ENCODE results near the gene SPATA3.

SPATA3 gene

DNA sequence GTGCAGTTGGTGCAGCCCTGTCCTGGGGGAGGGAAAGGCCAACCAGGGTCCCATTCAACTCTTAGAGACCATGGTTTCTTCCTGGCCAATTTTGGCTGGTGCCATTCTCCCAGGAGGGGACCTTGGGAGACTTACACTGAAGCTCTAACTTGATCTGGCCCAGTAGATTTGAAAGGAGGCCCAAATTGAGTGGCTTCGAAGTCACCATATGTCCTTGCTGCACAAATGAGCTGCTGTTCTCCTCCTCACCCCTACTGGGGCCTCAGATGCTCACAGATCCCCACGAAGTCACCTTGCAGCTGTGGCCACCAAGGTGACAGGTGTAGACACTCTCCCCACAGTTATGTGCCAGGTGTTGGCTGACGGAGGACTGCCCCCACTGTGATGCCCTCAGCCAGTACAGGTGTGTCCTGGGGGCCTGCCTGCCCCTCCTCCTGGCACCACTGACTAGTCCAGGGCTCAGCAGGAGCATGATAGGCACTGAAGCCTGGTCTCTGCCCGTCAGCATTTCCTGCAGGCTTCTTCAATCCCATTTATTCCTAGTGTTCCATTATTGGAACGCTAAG is 36.7 kb downstream of the SPATA3 start:
- no peak for DNase-seq

DNA sequence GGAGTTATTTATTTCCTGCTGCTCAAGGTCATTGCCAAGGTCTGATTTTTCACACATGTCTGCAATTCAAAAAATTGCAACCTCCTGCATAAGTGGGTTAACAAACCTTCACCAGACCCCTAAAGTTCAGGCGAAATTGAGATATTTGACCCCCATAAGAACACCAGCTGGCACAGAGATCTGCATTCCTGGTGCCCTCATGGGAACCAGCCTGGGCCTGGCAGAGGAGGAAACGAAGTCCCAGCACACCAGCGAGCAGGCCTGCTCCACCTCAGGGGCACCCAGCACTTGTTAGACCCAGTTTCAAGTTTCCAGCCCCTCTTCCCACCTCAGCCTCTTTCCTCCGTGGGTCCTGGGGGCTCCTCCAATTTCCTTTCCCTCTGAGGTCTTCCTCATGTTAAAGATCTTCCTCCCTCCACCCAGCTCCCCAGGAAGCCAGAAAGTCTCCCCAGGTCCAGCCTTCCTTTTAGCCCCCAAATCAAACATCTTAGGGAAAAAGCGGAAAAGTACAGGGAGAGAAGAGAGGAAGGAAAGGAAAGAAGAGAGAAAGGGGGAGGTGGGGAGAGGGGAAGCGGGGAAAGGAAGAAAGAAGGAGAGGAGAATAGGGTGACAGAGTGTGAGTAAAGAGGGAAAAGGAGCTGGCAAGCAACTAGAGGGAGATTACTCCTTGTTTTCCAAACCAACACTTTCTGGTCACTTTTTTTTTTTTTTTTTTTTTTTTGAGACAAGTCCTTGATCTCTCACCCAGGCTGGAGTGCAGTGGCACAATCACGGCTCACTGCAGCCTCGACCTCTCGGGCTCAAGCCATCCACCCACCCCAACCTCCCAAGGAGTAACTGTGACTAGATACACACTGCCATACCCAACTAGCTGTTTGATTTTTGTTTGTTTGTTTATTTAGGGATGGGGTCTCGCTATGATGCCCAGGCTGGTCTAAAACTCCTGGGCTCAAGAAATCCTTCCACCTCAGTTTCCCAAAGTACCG is 37.5 kb downstream of the SPATA3 start:
- no peak for DNase-seq

- DNase-seq = no peak
These were observed 38.5 kb downstream of the SPATA3 start for GRCh38 chr2:231034291-231034882.

GRCh38 chr2:231036131-231036530 is 40.2 kb downstream of the SPATA3 start:
- no peak for DNase-seq

DNA sequence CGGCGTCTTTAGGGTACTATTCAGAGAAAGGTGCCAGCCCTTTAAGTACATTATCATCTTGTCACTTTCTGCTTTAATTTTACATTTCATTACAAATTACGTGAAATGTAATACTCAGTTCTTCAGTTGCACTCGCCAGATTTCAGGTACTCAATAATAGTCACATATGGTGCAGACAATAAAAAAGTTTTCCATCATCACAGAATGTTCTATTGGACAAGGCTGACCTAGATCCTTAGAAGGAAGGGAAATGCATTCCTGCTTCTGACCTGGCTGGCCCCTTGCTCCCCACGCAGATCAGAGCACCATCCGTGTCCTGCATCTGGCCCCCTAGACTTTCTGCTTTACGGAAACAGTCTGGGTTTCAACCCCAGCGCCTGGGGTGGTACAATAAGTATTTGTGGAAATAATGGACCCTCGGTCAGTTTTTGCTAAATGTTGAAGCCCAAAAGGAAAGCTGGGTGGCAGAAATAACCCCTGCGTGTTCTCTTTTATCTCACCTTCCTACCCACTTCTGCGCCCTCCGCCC is 40.7 kb downstream of the SPATA3 start:
- no peak for DNase-seq

DNA sequence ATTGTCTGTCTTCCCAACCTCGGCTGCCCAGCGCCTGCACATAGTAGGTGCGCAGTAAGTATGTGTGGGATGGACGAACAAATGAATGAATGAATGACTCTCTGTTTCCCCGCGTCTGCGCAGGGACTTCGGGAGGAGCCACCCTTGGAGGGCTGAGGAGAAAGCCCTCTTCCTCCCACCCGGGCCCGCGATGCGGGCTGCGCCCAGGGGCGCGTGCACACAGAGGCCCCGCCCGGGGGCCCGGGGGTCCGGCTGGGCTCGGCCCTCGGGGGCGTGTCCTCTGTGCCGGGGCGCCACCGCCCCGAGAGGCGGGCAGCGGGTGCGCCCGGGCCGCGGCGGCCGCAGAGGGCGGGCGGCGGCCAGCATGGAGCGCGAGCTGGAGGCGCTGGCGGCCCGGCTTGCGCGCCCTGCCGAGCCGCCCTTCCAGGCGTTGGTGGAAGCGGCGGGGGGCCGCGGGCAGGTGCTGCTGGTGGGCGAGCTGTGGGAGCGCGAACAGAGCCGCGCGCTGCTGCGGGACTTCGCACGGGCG is 41.3 kb downstream of the SPATA3 start, which contains the start of gene C2orf72:
Gene C2orf72, plus strand, starts transcription at position 322 of the 529 bp plus-strand sequence. Its CDS starts 43 bp downstream, at position 365.
- DNase-seq = no peak

GRCh38 chr2:231037731-231038482 is 42.0 kb downstream of the SPATA3 start:
- no peak for DNase-seq

GRCh38 chr2:231038483-231039293 is 42.8 kb downstream of the SPATA3 start:
- DNase-seq = no peak

DNA sequence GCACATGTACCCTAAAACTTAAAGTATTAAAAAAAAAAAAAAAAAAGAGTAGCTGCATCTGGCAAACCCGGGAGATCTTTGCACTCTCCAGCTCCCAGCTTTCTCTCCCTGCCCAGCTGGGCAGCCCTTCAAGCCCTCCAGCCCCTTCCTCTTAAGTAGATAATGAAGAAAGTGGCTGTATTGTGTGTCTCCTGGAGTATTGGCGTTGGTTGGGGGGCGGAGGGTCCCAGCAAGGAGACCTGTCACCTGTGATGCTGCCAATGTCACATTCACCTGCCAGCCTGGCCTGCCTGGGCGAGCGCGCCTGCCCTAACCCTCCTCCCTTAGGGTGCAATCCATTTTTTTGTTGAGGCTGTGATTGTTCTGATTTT is 43.4 kb downstream of the SPATA3 start:
- DNase-seq = no peak

- no peak for DNase-seq
These were observed 44.0 kb downstream of the SPATA3 start for GRCh38 chr2:231039821-231040364.

DNA sequence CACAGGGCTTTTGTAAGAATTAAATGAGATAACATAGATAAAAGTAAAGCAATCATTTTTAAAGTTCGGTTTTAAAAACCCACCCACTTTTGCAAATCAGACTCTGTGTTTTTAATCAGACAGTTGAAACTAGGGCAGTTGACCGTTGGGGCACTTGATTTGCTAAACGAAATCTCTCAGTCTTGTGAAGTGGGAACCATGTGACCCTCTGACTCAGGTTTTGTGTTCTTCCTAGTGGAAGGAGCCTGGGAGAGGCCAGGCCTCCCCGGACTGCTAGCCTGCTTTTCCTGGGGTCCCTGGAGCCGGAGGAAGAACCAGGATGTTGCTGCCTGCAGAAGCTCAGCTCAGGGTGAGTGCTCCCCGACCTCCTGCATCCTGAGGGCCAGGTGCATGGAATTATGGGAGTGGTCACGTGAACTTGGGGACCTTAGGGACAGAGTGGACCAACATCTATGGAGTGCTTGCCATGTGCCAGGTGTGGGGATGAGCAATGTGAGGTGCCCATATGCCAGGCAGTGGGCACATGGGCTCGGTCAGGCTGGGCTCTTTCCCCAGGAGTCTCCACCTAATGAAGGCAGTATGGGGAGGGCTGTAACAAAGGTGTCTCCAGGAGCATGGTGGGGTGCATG is 45.3 kb downstream of the SPATA3 start:
- no peak for DNase-seq

GRCh38 chr2:231043796-231044195 is 47.9 kb downstream of the SPATA3 start:
- no peak for DNase-seq

GRCh38 chr2:231046916-231047273 is 51.0 kb downstream of the SPATA3 start:
- no peak for DNase-seq

DNA sequence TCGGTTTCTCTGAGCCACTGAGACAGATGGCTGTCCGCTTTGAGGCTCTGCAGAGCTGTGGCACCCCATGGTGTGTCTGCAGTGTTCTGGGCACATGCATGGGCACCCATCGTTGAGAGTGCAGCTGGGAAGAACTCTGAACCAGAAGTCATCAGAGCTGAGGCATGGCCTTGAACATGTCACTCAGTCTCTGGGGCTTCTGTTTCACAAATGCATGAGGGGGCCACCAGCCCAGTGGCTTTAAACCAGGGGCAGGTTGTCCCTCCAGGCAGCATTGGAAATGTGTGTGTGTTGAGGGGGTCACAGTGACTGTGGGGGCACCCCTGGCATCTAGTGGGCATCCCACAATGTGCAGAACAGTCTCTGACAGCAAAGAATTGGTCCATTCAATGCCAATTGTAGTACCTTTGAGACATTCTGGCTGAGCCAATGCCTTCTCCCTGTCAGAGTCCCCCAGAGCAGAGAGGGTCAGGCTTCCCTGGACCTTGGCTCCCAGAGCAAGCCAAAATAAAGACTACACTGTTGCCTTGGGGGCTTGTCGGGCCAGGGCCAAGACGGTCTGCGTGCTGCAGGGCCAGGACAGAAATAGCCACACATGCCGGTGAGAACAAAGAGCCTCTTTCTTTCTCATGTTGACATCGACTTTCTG is 51.5 kb downstream of the SPATA3 start:
- no peak for DNase-seq

DNA sequence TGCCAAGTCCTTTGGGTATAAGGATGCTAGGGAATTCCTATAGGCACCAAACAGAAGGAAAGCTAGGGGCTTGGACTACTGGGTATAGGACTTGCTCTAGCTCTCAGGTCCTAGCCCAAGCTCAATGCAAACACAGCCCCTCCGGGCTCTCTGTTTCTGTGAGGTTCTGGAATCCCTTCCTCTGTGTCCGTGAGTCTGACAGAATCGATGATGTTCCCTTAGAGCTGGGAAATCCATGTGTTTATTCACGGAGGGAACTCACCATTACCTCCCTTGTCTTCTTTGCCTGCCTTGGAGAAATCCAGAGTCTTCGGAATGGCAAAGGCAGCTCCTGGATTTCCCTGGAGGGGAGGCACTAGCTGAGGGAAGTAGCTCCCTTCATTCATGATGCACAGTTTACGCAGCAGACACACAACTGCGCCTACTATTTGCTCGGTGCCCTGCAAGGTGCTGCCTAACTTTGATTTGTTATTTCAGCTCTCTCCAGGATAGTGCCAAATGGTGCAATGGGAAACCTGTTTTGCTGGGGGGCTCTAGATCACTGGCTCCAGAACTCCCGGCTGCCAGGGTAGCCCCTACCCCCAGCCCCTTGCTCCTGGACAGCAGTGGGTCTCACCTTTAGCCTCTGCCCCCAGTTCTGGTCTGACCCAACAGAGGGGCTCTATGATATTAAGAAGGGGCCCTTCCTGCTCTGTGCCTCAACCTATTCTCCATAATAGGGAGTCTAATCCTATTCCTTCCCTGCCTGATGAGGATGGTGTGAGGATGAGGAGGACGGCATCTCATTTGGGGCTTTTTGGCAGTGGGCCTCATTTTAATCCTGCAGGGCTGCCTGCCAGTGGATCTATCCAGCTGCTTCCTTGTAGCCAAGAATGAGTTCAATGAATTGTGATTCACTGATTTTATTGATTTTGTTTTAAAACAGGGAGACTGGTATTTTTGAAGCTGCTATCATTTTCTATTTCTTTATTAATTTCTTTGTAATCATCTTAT is 52.3 kb downstream of the SPATA3 start:
- no peak for DNase-seq

- DNase-seq = no peak
These were observed 53.5 kb downstream of the SPATA3 start for GRCh38 chr2:231049286-231050017.

- no peak for DNase-seq
These were observed 54.3 kb downstream of the SPATA3 start for GRCh38 chr2:231050018-231050901.

Measured in CD4-positive, alpha-beta T cell treated with Interleukin-12 subunit alpha and Interleukin-12 subunit beta, for 1 hour (primary cell).